Stimulated activated CD4-positive, alpha-beta T cell treated with anti-CD3 and anti-CD28 coated beads, Interleukin-15, amount 100 ng/mL, for 24 hours (primary cell): Measurements from ENCODE around the gene TMPRSS7.
A peak's percentile ranks its signal among the peaks of the same experiment; 100 is the strongest.

Source experiments
- DNase-seq: peaks from one replicate; pipeline ENCODE4 v3.0.0-alpha.2; 2020

Gene TMPRSS7

GRCh38 chr3:112104774-112105173 lies 70.2 kb downstream of the TMPRSS7 start:
- DNase-seq, result no peak

GRCh38 chr3:112109322-112109721 lies 74.8 kb downstream of the TMPRSS7 start:
- no peak for DNase-seq

GRCh38 chr3:112111785-112112402 lies 77.4 kb downstream of the TMPRSS7 start:
- DNase-seq, result peak; percentile 63

- DNase-seq, result no peak
Measured at GRCh38 chr3:112114576-112115160, 80.1 kb downstream of the TMPRSS7 start.

- DNase-seq, result no peak
Measured at GRCh38 chr3:112115161-112115739, 80.7 kb downstream of the TMPRSS7 start.

- DNase-seq, result no peak
Measured at GRCh38 chr3:112115806-112116383, 81.4 kb downstream of the TMPRSS7 start.

GRCh38 chr3:112116748-112117186 lies 82.2 kb downstream of the TMPRSS7 start:
- DNase-seq, result no peak

- DNase-seq, result no peak
Measured at GRCh38 chr3:112117415-112117814, 82.9 kb downstream of the TMPRSS7 start.

GRCh38 chr3:112117841-112118571 lies 83.5 kb downstream of the TMPRSS7 start:
- DNase-seq, result no peak

- no peak for DNase-seq
Measured at GRCh38 chr3:112119962-112120836, 85.7 kb downstream of the TMPRSS7 start.

- no peak for DNase-seq
Measured at GRCh38 chr3:112121577-112122547, 87.3 kb downstream of the TMPRSS7 start.

GRCh38 chr3:112122870-112123269 lies 88.3 kb downstream of the TMPRSS7 start:
- no peak for DNase-seq

GRCh38 chr3:112123548-112123947 lies 89.0 kb downstream of the TMPRSS7 start:
- no peak for DNase-seq

GRCh38 chr3:112124907-112125607 lies 90.5 kb downstream of the TMPRSS7 start:
- no peak for DNase-seq

- DNase-seq, result no peak
Measured at GRCh38 chr3:112126511-112126911, 92.0 kb downstream of the TMPRSS7 start.

GRCh38 chr3:112127522-112128494 lies 93.3 kb downstream of the TMPRSS7 start:
- DNase-seq, result no peak

- peak; percentile 47 for DNase-seq
Measured at GRCh38 chr3:112128843-112129727, 94.5 kb downstream of the TMPRSS7 start.
